ELF-1 (cell line): Measurements from ENCODE around the gene NPHP1.
A peak's percentile ranks its signal among the peaks of the same experiment; 100 is the strongest.
"Not testable (repeated sequence)": the region's sequence is repeated elsewhere in the genome, so short reads cannot be mapped to it uniquely, and the experiment has no call there.

ENCODE experiments used
- DNase-seq: peaks from one replicate; pipeline ENCODE4 v3.0.0-alpha.2; 2016; ENCODE audit warnings: low read depth, low spot score

Gene NPHP1

GRCh38 chr2:110197452-110197851 is 7.4 kb downstream of the NPHP1 start:
- no peak for DNase-seq

- not testable (repeated sequence) for DNase-seq
Observed at GRCh38 chr2:110190169-110190568, 14.6 kb downstream of the NPHP1 start.

GRCh38 chr2:110182449-110182848 is 22.4 kb downstream of the NPHP1 start:
- no peak for DNase-seq

- DNase-seq, result no peak
Observed at GRCh38 chr2:110180036-110180435, 24.8 kb downstream of the NPHP1 start.

GRCh38 chr2:110173523-110173922 is 31.3 kb downstream of the NPHP1 start:
- DNase-seq, result no peak

GRCh38 chr2:110172506-110172905 is 32.3 kb downstream of the NPHP1 start:
- no peak for DNase-seq

- no peak for DNase-seq
Observed at GRCh38 chr2:110170102-110170501, 34.7 kb downstream of the NPHP1 start.

GRCh38 chr2:110167326-110168000 is 37.4 kb downstream of the NPHP1 start:
- DNase-seq, result peak; percentile 10

- no peak for DNase-seq
Observed at GRCh38 chr2:110166266-110166665, 38.5 kb downstream of the NPHP1 start.

GRCh38 chr2:110157153-110157793 is 47.5 kb downstream of the NPHP1 start:
- no peak for DNase-seq

- not testable (repeated sequence) for DNase-seq
Observed at GRCh38 chr2:110154828-110155227, 50.0 kb downstream of the NPHP1 start.

GRCh38 chr2:110154188-110154587 is 50.6 kb downstream of the NPHP1 start:
- DNase-seq, result not testable (repeated sequence)

GRCh38 chr2:110153416-110153815 is 51.4 kb downstream of the NPHP1 start:
- DNase-seq, result no peak

- DNase-seq, result no peak
Observed at GRCh38 chr2:110152943-110153342, 51.9 kb downstream of the NPHP1 start.

GRCh38 chr2:110149330-110150220 is 55.2 kb downstream of the NPHP1 start:
- no peak for DNase-seq

GRCh38 chr2:110146945-110147332 is 57.9 kb downstream of the NPHP1 start:
- DNase-seq, result no peak

GRCh38 chr2:110146183-110146944 is 58.4 kb downstream of the NPHP1 start:
- no peak for DNase-seq

GRCh38 chr2:110143982-110144381 is 60.8 kb downstream of the NPHP1 start:
- no peak for DNase-seq

GRCh38 chr2:110140401-110140800 is 64.4 kb downstream of the NPHP1 start:
- no peak for DNase-seq

GRCh38 chr2:110134025-110134424 is 70.8 kb downstream of the NPHP1 start:
- DNase-seq, result no peak

GRCh38 chr2:110131166-110131565 is 73.6 kb downstream of the NPHP1 start:
- DNase-seq, result no peak

- no peak for DNase-seq
Observed at GRCh38 chr2:110130757-110131156, 74.1 kb downstream of the NPHP1 start.
